Stimulated activated CD4-positive, alpha-beta T cell treated with anti-CD3 and anti-CD28 coated beads, Interleukin-15, amount 100 ng/mL, for 48 hours (primary cell): Measurements from ENCODE around the gene CLDN22.

Source experiments
- DNase-seq, 2 donors: peaks; one replicate each; pipeline ENCODE4 v3.0.0-alpha.2; 2020; ENCODE audit warnings: low read depth in 2 of 2

Gene CLDN22

GRCh38 chr4:183320211-183321059 lies at the start of gene CLDN22:
CLDN22 (minus strand) TSS chr4:183320276; CDS start chr4:183320218, 58 bp downstream.
- no peak for DNase-seq

GRCh38 chr4:183369073-183369472 lies 49.0 kb upstream of the CLDN22 start:
- DNase-seq: no peak

- DNase-seq: no peak
Observed at GRCh38 chr4:183366206-183366835, 46.2 kb upstream of the CLDN22 start.

GRCh38 chr4:183364025-183364424 lies 43.9 kb upstream of the CLDN22 start:
- no peak for DNase-seq

- DNase-seq: no peak
Observed at GRCh38 chr4:183362916-183363542, 43.0 kb upstream of the CLDN22 start.

- no peak for DNase-seq
Observed at GRCh38 chr4:183362036-183362435, 42.0 kb upstream of the CLDN22 start.

- no peak for DNase-seq
Observed at GRCh38 chr4:183360161-183360919, 40.3 kb upstream of the CLDN22 start.

GRCh38 chr4:183358215-183358755 lies 38.2 kb upstream of the CLDN22 start:
- DNase-seq: no peak

- DNase-seq: no peak
Observed at GRCh38 chr4:183356931-183357675, 37.0 kb upstream of the CLDN22 start.

GRCh38 chr4:183356173-183356830 lies 36.2 kb upstream of the CLDN22 start:
- DNase-seq: no peak

GRCh38 chr4:183355405-183355804 lies 35.3 kb upstream of the CLDN22 start:
- no peak for DNase-seq

- no peak for DNase-seq
Observed at GRCh38 chr4:183354219-183354618, 34.1 kb upstream of the CLDN22 start.

- no peak for DNase-seq
Observed at GRCh38 chr4:183353557-183353956, 33.5 kb upstream of the CLDN22 start.

GRCh38 chr4:183352546-183352945 lies 32.5 kb upstream of the CLDN22 start:
- DNase-seq: no peak

GRCh38 chr4:183350317-183351071 lies 30.4 kb upstream of the CLDN22 start:
- DNase-seq: no peak

- DNase-seq: no peak
Observed at GRCh38 chr4:183349673-183350072, 29.6 kb upstream of the CLDN22 start.

- peak; percentile 39 to 40 for DNase-seq
Observed at GRCh38 chr4:183348706-183349659, 28.9 kb upstream of the CLDN22 start.

- no peak for DNase-seq
Observed at GRCh38 chr4:183348136-183348535, 28.1 kb upstream of the CLDN22 start.

GRCh38 chr4:183347566-183347965 lies 27.5 kb upstream of the CLDN22 start:
- no peak for DNase-seq
